HepG2 (cell line): Measurements from ENCODE around the gene RERE. TPM values are rescaled to one million over a fixed set of nuclear protein-coding genes. Genes with fewer than 3 reads are reported as not detected.

Source experiments
- AHR ChIP-seq: IDR thresholded peaks from 2 replicates; pipeline ENCODE4 v1.6.1; 2018; ENCODE audit warnings: missing genetic modification reagents, missing compliant biosample characterization
- ARID4A ChIP-seq: sonication (generic); formaldehyde crosslinking; IDR thresholded peaks from 2 replicates; pipeline ENCODE4 v1.5.0; 2020; ENCODE audit warnings: mild to moderate bottlenecking, missing genetic modification reagents, borderline replicate concordance
- BHLHE40 ChIP-seq: IDR thresholded peaks from 2 replicates; pipeline ENCODE4 v1.6.1; 2011; ENCODE audit warnings: low read length, improper control_type of control experiment
- CREB1 ChIP-seq, 2 experiments: fragments of 450-650 bp in 1 of 2; IDR thresholded peaks; 2 replicates each; pipeline ENCODE4 v1.6.1; 2016 to 2017; ENCODE audit warnings: control low read depth in 1 of 2, mild to moderate bottlenecking in 1 of 2, missing compliant biosample characterization in 1 of 2, missing genetic modification characterization in 1 of 2
- EED ChIP-seq: sonication (generic); formaldehyde crosslinking; IDR thresholded peaks from 2 replicates; pipeline ENCODE4 v1.5.0; 2020; ENCODE audit warnings: mild to moderate bottlenecking, missing genetic modification reagents
- KLF11 ChIP-seq: IDR thresholded peaks from 2 replicates; pipeline ENCODE4 v1.6.1; 2016; ENCODE audit warnings: missing compliant biosample characterization
- MAX ChIP-seq: IDR thresholded peaks from 2 replicates; pipeline ENCODE4 v1.6.1; 2012; ENCODE audit warnings: inconsistent platforms
- NPAS2 ChIP-seq: sonication (generic); formaldehyde crosslinking; IDR thresholded peaks from 2 replicates; pipeline ENCODE4 v1.8.0; 2022; ENCODE audit warnings: mild to moderate bottlenecking, missing genetic modification reagents, borderline replicate concordance
- PHF8 ChIP-seq: sonication (generic); formaldehyde crosslinking; IDR thresholded peaks from 2 replicates; pipeline ENCODE4 v1.5.0; 2020; ENCODE audit warnings: missing genetic modification reagents
- POLR2AphosphoS5 ChIP-seq: IDR thresholded peaks from 2 replicates; pipeline ENCODE4 v1.6.1; 2012; ENCODE audit warnings: low read depth, low read length
- RAD21 ChIP-seq: fragments of 450-650 bp; formaldehyde crosslinking; IDR thresholded peaks from 2 replicates; pipeline ENCODE4 v1.5.0; 2020; ENCODE audit warnings: mild to moderate bottlenecking
- RARA ChIP-seq: IDR thresholded peaks from 2 replicates; pipeline ENCODE4 v1.6.1; 2016; ENCODE audit warnings: missing genetic modification reagents, missing compliant biosample characterization
- RNF2 ChIP-seq: fragments of 450-650 bp; conservative IDR thresholded peaks from 2 replicates; pipeline ENCODE4 v1.6.1; 2016; ENCODE audit warnings: low read depth
- TGIF2 ChIP-seq: IDR thresholded peaks from 2 replicates; pipeline ENCODE4 v1.6.1; 2016; ENCODE audit warnings: control low read depth, missing compliant biosample characterization
- XRCC5 ChIP-seq: fragments of 200-400 bp; formaldehyde crosslinking; optimal IDR thresholded peaks from 2 replicates; pipeline ENCODE3; 2017; ENCODE audit warnings: mild to moderate bottlenecking, low read length
- ZBTB20 ChIP-seq: sonication (generic); formaldehyde crosslinking; IDR thresholded peaks from 2 replicates; pipeline ENCODE4 v1.8.1; 2023; ENCODE audit warnings: missing genetic modification reagents, low read depth, mild to moderate bottlenecking, borderline replicate concordance
- ZBTB33 ChIP-seq: sonication (generic); formaldehyde crosslinking; IDR thresholded peaks from 2 replicates; pipeline ENCODE4 v1.4.0; 2020; ENCODE audit warnings: missing genetic modification reagents
- ZBTB38 ChIP-seq: sonication (generic); formaldehyde crosslinking; IDR thresholded peaks from 2 replicates; pipeline ENCODE4 v1.5.1; 2020; ENCODE audit warnings: mild to moderate bottlenecking, missing genetic modification reagents
- ZMAT3 ChIP-seq: sonication (generic); formaldehyde crosslinking; conservative IDR thresholded peaks from 2 replicates; pipeline ENCODE4 v1.7.0; 2021; ENCODE audit warnings: missing genetic modification reagents
- ZNF253 ChIP-seq: sonication (generic); formaldehyde crosslinking; IDR thresholded peaks from 2 replicates; pipeline ENCODE4 v1.8.0; 2022; ENCODE audit warnings: mild to moderate bottlenecking, missing genetic modification reagents, borderline replicate concordance
- ZNF263 ChIP-seq: sonication (generic); formaldehyde crosslinking; IDR thresholded peaks from 2 replicates; pipeline ENCODE4 v1.4.0; 2020; ENCODE audit warnings: missing genetic modification reagents
- ZNF605 ChIP-seq: sonication (generic); formaldehyde crosslinking; IDR thresholded peaks from 2 replicates; pipeline ENCODE4 v1.8.0; 2022; ENCODE audit warnings: mild to moderate bottlenecking, missing genetic modification reagents
- polyA plus RNA-seq, 8 experiments: library from polyadenylated mRNA; depleted of rRNA in 3 of 8; stranded (reverse) in 7 of 8; unstranded in 1 of 8; fragments of >200 nt; fragmentation: Illumina TruSeq in 4 of 8; extraction: Trizol in 4 of 8; gene quantifications; 2 replicates each; pipeline versions ENCODE4 v1.2.1 to v1.2.3, GENCODE V29; 2011 to 2016; ENCODE audit warnings: low read depth in 4 of 8, missing spikeins in 1 of 8, mixed read lengths in 1 of 8; ENCODE audit not compliant: insufficient read depth in 1 of 8
- total RNA-seq, 5 experiments: library from RNA; depleted of rRNA; stranded (reverse); fragments of >200 nt; fragmentation: Illumina TruSeq; extraction: Trizol; gene quantifications; 2 replicates each; pipeline ENCODE4 v1.2.3, GENCODE V29; 2016; ENCODE audit warnings: low read depth in 1 of 5

Gene RERE
- total and polyA plus RNA-seq, 2 of the 13 experiments (the other 11 are each of a cell fraction or from before 2014, with no cell fraction given): 18.3 to 21.9 TPM

- TF ChIP-seq ZNF605 (CRISPR knock-in tag): peak; percentile 48; the same call in 1 of the 2 replicates
- TF ChIP-seq ZBTB33 (CRISPR knock-in tag): no peak
- TF ChIP-seq RNF2: peak; percentile 65; the same call in 1 of the 2 replicates
- TF ChIP-seq ZNF263 (CRISPR knock-in tag): peak; percentile 78
- 0 out of 2 replicates have a peak, but pooled peaks have one; percentile 38 for TF ChIP-seq ZBTB20
- peak; percentile 55 for TF ChIP-seq MAX
- TF ChIP-seq PHF8: peak; percentile 25; the same call in 1 of the 2 replicates
- TF ChIP-seq RAD21 (CRISPR knock-in tag): no peak; the same call in 1 of the 2 replicates
- TF ChIP-seq NPAS2: no peak
- TF ChIP-seq ZMAT3 (CRISPR knock-in tag): 0 out of 2 replicates have a peak, but pooled peaks have one; percentile 50
- TF ChIP-seq AHR (CRISPR knock-in tag): peak; percentile 16; the same call in 1 of the 2 replicates
- TF ChIP-seq KLF11 (CRISPR knock-in tag): 0 out of 2 replicates have a peak, but pooled peaks have one; percentile 22
- peak; percentile 62 for TF ChIP-seq XRCC5
- TF ChIP-seq POLR2AphosphoS5: no peak
- TF ChIP-seq BHLHE40: peak; percentile 45; the same call in 1 of the 2 replicates
- TF ChIP-seq TGIF2 (CRISPR knock-in tag): 0 out of 2 replicates have a peak, but pooled peaks have one; percentile 39
- 0 out of 2 replicates have a peak, but pooled peaks have one; percentile 30 for TF ChIP-seq ZBTB38 (CRISPR knock-in tag)
- peak; percentile 56 for TF ChIP-seq ARID4A (CRISPR knock-in tag)
- 0 out of 2 replicates have a peak, but pooled peaks have one; percentile 3 for TF ChIP-seq ZNF253
- 0 out of 2 replicates have a peak, but pooled peaks have one; percentile 5 for TF ChIP-seq RARA
- no peak for TF ChIP-seq EED
- TF ChIP-seq CREB1 (IDR thresholded peaks at IDR 0.05): peak; percentile 24; the same call in 1 of the 2 replicates
- no peak for TF ChIP-seq CREB1 (CRISPR knock-in tag; IDR thresholded peaks at IDR 0.05)
Observed at GRCh38 chr1:8343464-8344001, 473.9 kb downstream of the RERE start (continued).
